ENCODE results near the gene CAMK1D.
"Not testable (repeated sequence)": the region's sequence is repeated elsewhere in the genome, so short reads cannot be mapped to it uniquely, and the experiment has no call there.

Gene CAMK1D

GRCh38 chr10:12796401-12797160 lies 447.2 kb downstream of the CAMK1D start:
- no peak for DNase-seq (ENCODE audit: low spot score)

DNA sequence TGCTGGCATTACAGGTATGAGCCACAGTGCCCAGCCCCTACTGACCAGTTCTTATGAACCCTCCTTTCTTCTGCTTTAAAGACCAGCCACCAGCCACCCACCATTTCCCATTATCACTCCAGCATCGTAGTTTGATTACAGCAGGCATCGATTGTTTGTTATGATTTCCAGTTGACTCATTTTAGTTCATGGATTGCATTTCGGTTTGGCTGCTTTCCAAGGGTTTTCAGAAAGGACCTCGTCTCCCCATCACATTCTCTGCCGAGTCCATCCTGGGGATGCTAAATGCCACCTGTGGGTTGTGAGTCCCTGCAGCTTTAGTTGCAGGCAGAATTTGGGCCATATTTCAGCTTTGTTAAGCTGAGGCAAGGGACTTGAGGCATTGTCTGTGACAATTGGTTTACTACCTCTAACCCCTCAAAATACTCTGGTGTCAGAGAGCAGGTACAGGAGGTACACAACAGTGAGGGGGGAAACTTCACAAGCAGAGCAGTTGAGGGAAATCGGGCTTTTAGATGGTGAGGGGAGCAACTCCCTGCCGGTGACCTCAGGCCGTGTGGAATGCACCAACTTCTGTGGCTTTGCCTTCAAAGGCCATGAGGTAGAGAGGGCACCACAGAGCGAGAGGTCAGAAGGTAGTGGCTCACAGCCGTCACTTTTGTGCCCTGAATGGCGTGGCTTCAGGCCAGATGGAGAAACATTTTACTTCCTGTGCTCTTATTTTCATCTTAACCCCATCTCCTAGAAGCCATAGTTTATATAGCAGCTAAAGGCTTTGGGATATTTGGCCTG lies 448.3 kb downstream of the CAMK1D start:
- no peak for DNase-seq (ENCODE audit: low spot score)

DNA sequence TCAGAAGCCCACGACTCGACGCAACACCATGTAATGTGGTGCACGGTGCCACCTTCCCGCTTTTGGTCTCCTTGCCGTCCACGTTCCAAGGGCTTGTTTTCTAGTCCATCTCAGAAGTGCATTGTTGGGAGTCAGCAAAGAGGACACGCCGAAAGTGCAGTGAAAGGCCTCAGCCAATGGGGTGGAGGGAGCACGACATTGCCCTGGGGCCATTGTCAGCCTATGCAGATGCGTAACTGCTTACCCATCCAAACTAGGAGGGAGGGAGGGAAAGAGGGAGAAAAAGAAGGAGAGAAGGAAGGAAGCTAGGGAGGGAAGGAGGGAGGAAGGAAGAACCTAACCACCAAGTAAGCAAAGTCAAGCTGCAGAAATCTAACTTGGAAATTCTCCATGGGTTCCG lies 449.8 kb downstream of the CAMK1D start:
- no peak for DNase-seq (ENCODE audit: low spot score)

DNA sequence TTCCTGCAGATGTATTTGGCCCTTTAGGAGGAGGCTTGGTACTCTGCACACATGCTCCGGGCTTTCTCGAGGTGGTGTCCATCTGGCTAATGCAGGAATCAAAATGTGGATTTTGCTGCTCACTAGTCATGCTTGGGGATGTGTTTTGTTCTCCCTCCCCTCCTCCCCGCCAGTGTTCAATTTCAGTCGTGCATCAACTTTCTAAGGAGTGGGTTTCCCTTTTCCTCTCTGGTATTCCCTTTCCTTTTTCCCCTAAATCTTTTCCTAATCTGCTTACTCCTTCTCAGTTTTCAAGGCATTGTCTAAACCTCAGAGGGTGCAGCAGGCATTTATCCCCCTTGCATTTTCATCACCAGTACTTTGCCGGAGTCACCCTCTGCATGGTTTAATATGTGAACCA lies 450.4 kb downstream of the CAMK1D start:
- DNase-seq (ENCODE audit: low spot score): no peak

GRCh38 chr10:12800302-12800701 lies 451.0 kb downstream of the CAMK1D start:
- DNase-seq (ENCODE audit: low spot score): no peak

DNA sequence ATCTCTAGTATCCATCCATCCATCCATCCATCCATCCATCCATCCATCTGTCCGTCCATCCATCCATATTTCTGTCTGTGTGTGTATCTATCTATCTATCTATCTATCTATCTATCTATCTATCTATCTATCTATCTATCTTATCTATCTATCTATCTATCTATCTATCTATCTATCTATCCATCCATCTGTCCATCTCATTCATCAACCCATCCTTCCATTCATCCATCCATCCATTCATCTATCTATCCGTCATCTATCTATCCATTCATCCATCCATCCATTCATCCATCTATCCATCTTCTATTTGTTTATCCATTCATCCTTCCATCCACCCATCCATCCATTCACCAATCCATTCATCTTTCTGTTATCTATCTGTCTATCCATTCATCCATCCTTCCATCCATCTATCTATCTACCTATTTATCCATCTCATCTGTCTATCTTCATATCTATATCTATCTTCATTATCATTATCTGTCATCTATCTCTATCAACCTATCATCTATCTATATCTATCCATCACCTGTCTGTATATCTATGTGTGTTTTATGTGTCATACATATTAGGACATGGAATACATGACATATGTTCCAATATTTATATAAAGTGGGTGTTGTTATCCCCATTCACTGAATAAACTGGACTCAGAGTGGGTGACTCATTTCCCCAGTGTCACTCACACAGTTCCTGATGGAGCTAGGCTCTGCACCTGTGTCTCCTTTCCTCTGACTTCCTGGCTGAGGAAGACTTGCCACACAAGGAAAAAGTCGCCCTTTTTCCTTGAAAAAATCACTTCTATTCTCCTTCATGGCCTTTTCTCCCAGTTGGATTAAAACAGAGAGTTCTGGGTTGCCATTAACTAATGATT lies 452.1 kb downstream of the CAMK1D start:
- no peak for DNase-seq (ENCODE audit: low spot score)

GRCh38 chr10:12803776-12804175 lies 454.4 kb downstream of the CAMK1D start:
- no peak for DNase-seq (ENCODE audit: low spot score)

GRCh38 chr10:12806228-12807095 lies 457.1 kb downstream of the CAMK1D start:
- no peak for DNase-seq (ENCODE audit: low spot score)

DNA sequence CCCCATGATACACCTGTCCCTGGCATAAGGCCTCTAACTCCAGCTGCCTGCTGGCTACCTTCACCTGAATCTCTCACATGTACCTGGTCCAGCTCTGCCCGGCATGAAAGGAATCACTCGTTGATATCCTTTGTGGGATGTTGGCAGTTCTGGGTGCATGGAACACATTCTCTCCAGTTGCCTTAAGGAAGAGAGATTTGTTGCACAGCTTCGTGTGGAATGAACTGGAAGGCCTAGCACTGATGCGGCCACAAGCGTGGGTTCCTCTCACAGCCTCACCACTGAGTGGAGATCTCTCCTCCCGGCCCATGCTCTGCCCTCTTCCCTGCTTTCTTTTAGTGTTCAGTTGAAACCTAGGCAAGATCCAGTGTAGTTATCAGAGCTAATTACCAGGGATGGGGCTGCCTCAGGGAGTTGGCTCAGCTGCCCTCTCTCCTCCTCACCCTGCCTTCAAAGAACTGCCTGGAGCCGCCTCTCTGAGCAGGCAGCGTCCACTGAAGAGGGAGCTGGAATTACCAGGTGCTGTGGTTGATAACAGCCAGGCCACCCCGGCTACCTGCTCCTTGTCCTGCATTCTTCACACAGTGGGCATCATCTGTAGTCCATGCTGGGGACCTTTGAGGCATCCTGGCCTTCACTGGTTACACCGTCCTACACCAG lies 457.9 kb downstream of the CAMK1D start:
- no peak for DNase-seq (ENCODE audit: low spot score)

GRCh38 chr10:12808014-12808613 lies 458.8 kb downstream of the CAMK1D start:
- no peak for DNase-seq (ENCODE audit: low spot score)

DNA sequence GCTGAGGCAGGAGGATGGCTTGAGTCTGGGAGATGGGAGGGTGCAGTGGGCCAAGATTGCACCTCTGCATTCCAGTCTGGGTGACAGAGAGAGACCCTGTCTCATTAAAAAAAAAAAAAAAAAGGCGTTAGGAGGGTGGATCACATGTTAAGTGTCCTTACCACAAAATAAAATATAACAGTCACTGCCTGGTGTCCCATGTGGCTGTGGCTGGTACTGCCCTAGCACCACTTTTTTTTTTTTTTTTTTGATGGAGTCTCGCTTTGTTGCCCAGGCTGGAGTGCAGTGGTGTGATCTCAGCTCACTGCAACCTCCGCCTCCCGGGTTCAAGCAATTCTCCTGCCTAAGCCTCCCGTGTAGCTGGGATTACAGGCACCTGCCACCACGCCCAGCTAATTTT lies 460.7 kb downstream of the CAMK1D start:
- DNase-seq (ENCODE audit: low spot score): not testable (repeated sequence)

DNA sequence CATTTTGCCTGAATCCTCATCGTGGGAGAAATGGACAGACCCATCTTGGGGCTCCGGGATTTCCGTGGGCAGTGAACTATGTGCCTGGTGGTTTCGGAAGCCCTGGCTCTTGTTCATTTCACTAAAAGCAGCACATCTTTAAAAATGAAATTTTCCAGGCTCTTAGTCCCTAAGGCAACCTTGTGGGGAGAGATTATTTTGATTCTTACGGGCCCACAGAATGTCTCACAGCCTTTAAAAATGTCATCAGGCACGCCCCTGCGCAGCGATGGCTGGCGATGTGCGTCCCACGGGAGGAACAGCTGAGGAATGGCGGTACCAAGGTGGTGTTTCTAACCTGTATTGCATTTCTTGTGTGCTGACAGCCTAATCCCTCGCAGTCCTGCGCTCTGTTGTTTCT lies 462.5 kb downstream of the CAMK1D start:
- DNase-seq (ENCODE audit: low spot score): no peak

- no peak for DNase-seq (ENCODE audit: low spot score)
Observed at GRCh38 chr10:12812571-12812970, 463.2 kb downstream of the CAMK1D start.

- DNase-seq (ENCODE audit: low spot score): no peak
Observed at GRCh38 chr10:12814166-12814565, 464.8 kb downstream of the CAMK1D start.

- no peak for DNase-seq (ENCODE audit: low spot score)
Observed at GRCh38 chr10:12819071-12819470, 469.7 kb downstream of the CAMK1D start.

- DNase-seq (ENCODE audit: low spot score): no peak
Observed at GRCh38 chr10:12819656-12820055, 470.3 kb downstream of the CAMK1D start.

GRCh38 chr10:12822126-12822892 lies 473.0 kb downstream of the CAMK1D start:
- DNase-seq (ENCODE audit: low spot score): no peak

- DNase-seq (ENCODE audit: low spot score): no peak
Observed at GRCh38 chr10:12822893-12823170, 473.5 kb downstream of the CAMK1D start.

DNA sequence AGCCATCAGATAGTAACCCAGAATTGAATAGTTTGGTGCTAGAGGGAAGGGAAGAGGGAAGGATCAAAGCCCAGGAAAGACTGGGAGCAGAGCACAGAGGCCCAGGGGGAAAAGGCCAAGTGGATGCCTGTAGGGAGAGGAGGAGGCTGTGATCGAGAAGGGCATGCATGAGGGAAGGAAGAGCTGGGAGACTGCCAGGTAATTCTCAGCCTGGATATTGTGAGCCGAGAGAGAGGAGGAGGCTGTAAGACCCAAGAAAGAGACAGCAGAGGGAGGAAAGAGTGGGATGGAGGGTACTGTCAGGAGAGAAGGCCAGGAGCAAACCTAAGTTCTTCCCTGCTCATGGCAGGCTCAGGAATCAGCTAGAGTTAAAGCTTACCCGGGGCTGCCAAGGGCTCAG lies 474.0 kb downstream of the CAMK1D start:
- DNase-seq (ENCODE audit: low spot score): no peak

DNA sequence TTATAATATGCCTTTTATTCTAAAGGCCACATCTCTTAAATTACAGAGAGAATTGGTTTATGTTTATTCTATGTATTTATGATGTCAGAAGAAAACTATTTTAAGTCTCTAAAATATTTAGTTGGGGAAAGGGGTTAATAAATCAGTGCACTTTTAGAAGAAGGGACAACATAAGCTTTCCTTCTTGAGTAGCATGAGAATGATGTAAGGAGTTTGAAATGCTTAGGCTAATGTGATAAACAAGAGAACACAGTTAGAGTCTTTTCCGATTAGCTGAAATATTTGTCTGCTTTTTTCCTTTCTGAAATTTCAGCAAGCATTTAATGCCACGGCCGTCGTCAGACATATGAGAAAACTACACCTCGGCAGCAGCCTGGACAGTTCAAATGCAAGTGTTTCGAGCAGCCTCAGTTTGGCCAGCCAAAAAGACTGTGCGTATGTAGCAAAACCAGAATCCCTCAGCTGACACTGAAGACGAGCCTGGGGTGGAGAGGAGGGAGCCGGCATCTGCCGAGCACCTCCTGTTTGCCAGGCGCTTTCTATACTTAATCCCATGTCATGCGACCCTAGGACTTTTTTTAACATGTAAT lies 476.0 kb downstream of the CAMK1D start:
- no peak for DNase-seq (ENCODE audit: low spot score)
